GM12872 (cell line): ENCODE measurements around the gene ETS1.

ENCODE experiments used
- CTCF ChIP-seq: IDR thresholded peaks from 3 replicates; pipeline ENCODE4 v1.5.1; 2011; ENCODE audit warnings: low read depth, mild to moderate bottlenecking, low read length, moderate library complexity; ENCODE audit not compliant: insufficient read depth

The ETS1 gene

DNA sequence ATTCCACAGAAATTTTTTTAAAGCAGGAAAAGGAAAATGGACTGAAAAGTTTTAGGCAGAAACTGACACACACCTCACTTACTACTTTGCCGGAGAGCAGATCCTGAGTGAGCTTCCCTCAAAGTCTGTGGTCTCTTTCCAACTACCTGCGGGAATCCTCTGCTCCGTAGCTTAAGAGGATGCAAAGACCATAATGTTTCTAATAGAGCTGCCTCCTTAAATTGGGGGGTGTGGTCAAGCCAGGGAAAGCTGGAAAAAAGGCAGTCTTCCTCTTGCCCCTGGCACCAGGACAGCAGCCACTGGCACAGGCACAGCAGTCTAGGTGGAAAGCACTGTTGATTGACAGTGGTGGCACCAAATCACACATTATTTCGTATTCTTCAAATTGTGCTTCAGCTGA, at the start of gene ETS1:
ETS1 (minus strand) TSS at position 144 of the 400 bp plus-strand sequence. CDS start 14,428 bp downstream, outside the sequence.
- TF ChIP-seq CTCF: no peak

DNA sequence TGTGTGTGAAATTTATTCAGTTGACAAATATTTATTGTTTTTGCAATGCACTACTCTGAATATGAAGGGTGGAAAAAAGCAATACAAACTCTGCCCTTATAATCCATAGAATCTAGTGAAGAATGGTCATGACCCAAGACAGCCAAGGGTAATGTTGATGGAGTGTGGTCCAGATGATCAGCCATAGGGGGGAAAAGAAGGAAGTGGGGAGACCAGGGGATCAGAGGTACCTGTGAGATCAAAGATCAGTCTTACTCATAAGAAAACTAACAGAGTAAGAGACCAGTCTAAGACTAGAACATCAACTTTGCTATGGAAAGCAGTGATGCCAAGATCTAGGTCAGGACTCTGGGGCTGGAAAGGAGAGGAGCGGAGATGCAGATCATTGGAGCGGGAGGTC, 47.0 kb upstream of the ETS1 start:
- TF ChIP-seq CTCF: no peak

GRCh38 chr11:128633384-128633965, 46.1 kb upstream of the ETS1 start:
- TF ChIP-seq CTCF: no peak

- peak; percentile 87 for TF ChIP-seq CTCF
Measured at GRCh38 chr11:128632141-128632791, 44.9 kb upstream of the ETS1 start.

- peak; percentile 76 for TF ChIP-seq CTCF
Measured at GRCh38 chr11:128630367-128631230, 43.2 kb upstream of the ETS1 start.

- TF ChIP-seq CTCF: no peak
Measured at GRCh38 chr11:128629516-128630106, 42.3 kb upstream of the ETS1 start.

GRCh38 chr11:128628686-128629085, 41.3 kb upstream of the ETS1 start:
- no peak for TF ChIP-seq CTCF
